ENCODE results near the gene TMEM200C. TPM values are rescaled to one million over a fixed set of nuclear protein-coding genes. Genes with fewer than 3 reads are reported as not detected.
"Not testable (repeated sequence)": the region's sequence is repeated elsewhere in the genome, so short reads cannot be mapped to it uniquely, and the experiment has no call there.

Gene TMEM200C
- total RNA-seq, 4 donors from 2014 or later = 0.12 to 0.19 TPM; not detected in 2

GRCh38 chr18:5879479-5879882 is 15.8 kb downstream of the TMEM200C start:
- peak in 1 of 3 donors; percentile 34 for TF ChIP-seq CTCF (IDR thresholded peaks at IDR 0.05)
- ATAC-seq (ENCODE audit: low FRiP score) = no peak

GRCh38 chr18:5876891-5877290 is 18.4 kb downstream of the TMEM200C start:
- no peak for ATAC-seq (ENCODE audit: low FRiP score)
- TF ChIP-seq CTCF (IDR thresholded peaks at IDR 0.05) = no peak
- no peak for DNase-seq (ENCODE audit: low spot score)

More at GRCh38 chr18:5879479-5879882, 15.8 kb downstream of the TMEM200C start:
- DNase-seq (ENCODE audit: low spot score) = no peak

GRCh38 chr18:5874336-5874735 is 21.0 kb downstream of the TMEM200C start:
- ATAC-seq (ENCODE audit: low FRiP score) (no peak), DNase-seq (ENCODE audit: low spot score) (no peak)
- no peak for TF ChIP-seq CTCF (IDR thresholded peaks at IDR 0.05)

- TF ChIP-seq CTCF (IDR thresholded peaks at IDR 0.05) = no peak
- ATAC-seq (ENCODE audit: low FRiP score) (no peak), DNase-seq (ENCODE audit: low spot score) (no peak)
Observed at GRCh38 chr18:5872886-5873285, 22.4 kb downstream of the TMEM200C start.

- ATAC-seq (ENCODE audit: low FRiP score) (no peak), DNase-seq (ENCODE audit: low spot score) (no peak)
- no peak for TF ChIP-seq CTCF (IDR thresholded peaks at IDR 0.05)
Observed at GRCh38 chr18:5871426-5871825, 23.9 kb downstream of the TMEM200C start.

GRCh38 chr18:5868218-5868854 is 27.0 kb downstream of the TMEM200C start:
- no peak for DNase-seq (ENCODE audit: low spot score)
- no peak for TF ChIP-seq CTCF (IDR thresholded peaks at IDR 0.05)
- peak; percentile 94 for ATAC-seq (ENCODE audit: low FRiP score)

- ATAC-seq (ENCODE audit: low FRiP score) (no peak), DNase-seq (ENCODE audit: low spot score) (no peak)
- TF ChIP-seq CTCF (IDR thresholded peaks at IDR 0.05) = no peak
Observed at GRCh38 chr18:5865521-5865920, 29.8 kb downstream of the TMEM200C start.

GRCh38 chr18:5862127-5862526 is 33.2 kb downstream of the TMEM200C start:
- DNase-seq (ENCODE audit: low spot score); ATAC-seq (ENCODE audit: low FRiP score): not testable (repeated sequence)
